GM12878 (cell line): ENCODE results near the gene RPL22. TPM values are rescaled to one million over a fixed set of nuclear protein-coding genes. Genes with fewer than 3 reads are reported as not detected.
A peak's percentile ranks its signal among the peaks of the same experiment; 100 is the strongest.

ENCODE experiments used
- CBX5 ChIP-seq: sonication (generic); IDR thresholded peaks from 2 replicates; pipeline ENCODE4 v1.6.1; 2016; ENCODE audit warnings: low read depth, moderate library complexity, mild to moderate bottlenecking, inconsistent platforms
- CEBPB ChIP-seq, 2 experiments: fragments of 150-350 bp in 1 of 2; IDR thresholded peaks; 2 replicates each; pipeline ENCODE4 v1.6.1; 2012 to 2014; ENCODE audit warnings: low read depth in 2 of 2, low read length in 2 of 2, borderline replicate concordance in 1 of 2, inconsistent platforms in 1 of 2
- CREM ChIP-seq: IDR thresholded peaks from 2 replicates; pipeline ENCODE4 v1.6.1; 2014; ENCODE audit warnings: antibody characterized with exemption, low read depth
- HDAC2 ChIP-seq: fragments of 200-600 bp; sonication (generic); IDR thresholded peaks from 2 replicates; pipeline ENCODE4 v1.6.1; 2017
- IKZF1 ChIP-seq: fragments of 450-650 bp; conservative IDR thresholded peaks from 2 replicates; pipeline ENCODE4 v1.6.1; 2017; ENCODE audit warnings: antibody characterized with exemption, mild to moderate bottlenecking
- KLF5 ChIP-seq: fragments of 450-650 bp; IDR thresholded peaks from 2 replicates; pipeline ENCODE4 v1.6.1; 2014; ENCODE audit warnings: mild to moderate bottlenecking; ENCODE audit not compliant: partially characterized antibody
- NFYA ChIP-seq: IDR thresholded peaks from 2 replicates; pipeline ENCODE4 v1.6.1; 2011; ENCODE audit warnings: low read depth, mild to moderate bottlenecking, low read length, improper control_type of control experiment, borderline replicate concordance
- POLR2AphosphoS5 ChIP-seq: IDR thresholded peaks from 2 replicates; pipeline ENCODE4 v1.6.1; 2011; ENCODE audit warnings: mild to moderate bottlenecking, low read length, inconsistent platforms
- POU2F2 ChIP-seq: IDR thresholded peaks from 3 replicates; pipeline ENCODE4 v1.6.1; 2011; ENCODE audit warnings: low read depth, mild to moderate bottlenecking, low read length, borderline replicate concordance
- RFX5 ChIP-seq: IDR thresholded peaks from 2 replicates; pipeline ENCODE4 v1.6.1; 2011; ENCODE audit warnings: low read depth, low read length, improper control_type of control experiment
- RUNX3 ChIP-seq: IDR thresholded peaks from 2 replicates; pipeline ENCODE4 v1.6.1; 2012; ENCODE audit warnings: low read length, inconsistent platforms
- SIN3A ChIP-seq: IDR thresholded peaks from 2 replicates; pipeline ENCODE4 v1.6.1; 2012; ENCODE audit warnings: low read depth, low read length, improper control_type of control experiment
- SIX5 ChIP-seq: IDR thresholded peaks from 2 replicates; pipeline ENCODE4 v1.6.1; 2011; ENCODE audit warnings: mild to moderate bottlenecking, low read depth, low read length, moderate library complexity; ENCODE audit not compliant: severe bottlenecking
- SMARCA5 ChIP-seq: fragments of 450-650 bp; IDR thresholded peaks from 2 replicates; pipeline ENCODE4 v1.6.1; 2017; ENCODE audit warnings: mild to moderate bottlenecking
- SRF ChIP-seq, 2 experiments: IDR thresholded peaks; 2 replicates each; pipeline ENCODE4 v1.6.1; 2011; ENCODE audit warnings: low read depth in 2 of 2, low read length in 2 of 2, mild to moderate bottlenecking in 1 of 2, moderate library complexity in 1 of 2
- SUZ12 ChIP-seq: fragments of 200-600 bp; sonication (generic); IDR thresholded peaks from one replicate; pipeline ENCODE4 v1.6.1; 2018; ENCODE audit warnings: antibody characterized with exemption, mild to moderate bottlenecking; ENCODE audit not compliant: unreplicated experiment
- TCF3 ChIP-seq: IDR thresholded peaks from 2 replicates; pipeline ENCODE4 v1.6.1; 2012; ENCODE audit warnings: low read depth, mild to moderate bottlenecking, low read length, borderline replicate concordance; ENCODE audit not compliant: insufficient read depth
- ZNF24 ChIP-seq: fragments of 450-650 bp; IDR thresholded peaks from 2 replicates; pipeline ENCODE4 v1.6.1; 2017; ENCODE audit warnings: antibody characterized with exemption, mild to moderate bottlenecking
- ZSCAN29 ChIP-seq: fragments of 450-650 bp; IDR thresholded peaks from 2 replicates; pipeline ENCODE4 v1.6.1; 2017; ENCODE audit warnings: mild to moderate bottlenecking, moderate library complexity
- polyA plus RNA-seq, 11 experiments: library from polyadenylated mRNA; depleted of rRNA in 4 of 11; unstranded in 6 of 11; stranded (reverse) in 5 of 11; fragments of >200 nt; fragmentation: Nextera tagmentation in 4 of 11; fragmentation: Illumina TruSeq in 1 of 11; extraction: Ambion mirVana in 4 of 11; extraction: Trizol in 1 of 11; gene quantifications; 1 replicate in 1 of 11; 2 replicates in 10 of 11; pipeline versions ENCODE4 v1.2.1 to v1.2.3, GENCODE V29; 2011 to 2016; ENCODE audit warnings: inconsistent platforms in 2 of 11, missing spikeins in 2 of 11, low read depth in 1 of 11
- total RNA-seq, 4 experiments: library from RNA; depleted of rRNA in 3 of 4; stranded (reverse); fragments of >200 nt in 3 of 4; fragmentation: Illumina TruSeq in 1 of 4; extraction: Trizol in 1 of 4; gene quantifications; 2 replicates each; pipeline versions ENCODE4 v1.2.1 to v1.2.3, GENCODE V29; 2013 to 2021
- TF ChIP-seq, protein P1 (sequence below): fragments of 450-650 bp; formaldehyde crosslinking; IDR thresholded peaks from 2 replicates; pipeline ENCODE4 v1.4.0; 2022; ENCODE audit warnings: mild to moderate bottlenecking, moderate library complexity
- TF ChIP-seq, protein P2 (sequence below): fragments of 450-650 bp; formaldehyde crosslinking; IDR thresholded peaks from 2 replicates; pipeline ENCODE4 v1.5.0; 2022; ENCODE audit warnings: mild to moderate bottlenecking, missing genetic modification characterization
- TF ChIP-seq, protein P3 (sequence below): IDR thresholded peaks from 2 replicates; pipeline ENCODE4 v1.6.1; 2012; ENCODE audit warnings: low read depth, low read length, improper control_type of control experiment
- TF ChIP-seq, protein P4 (sequence below): IDR thresholded peaks from 2 replicates; pipeline ENCODE4 v1.6.1; 2011; ENCODE audit warnings: borderline replicate concordance, low read depth, mild to moderate bottlenecking, moderate library complexity, mixed read lengths, low read length; ENCODE audit not compliant: insufficient read depth; ENCODE audit errors: extremely low read length

Gene RPL22
- total and polyA plus RNA-seq, 10 of the 15 experiments (the other 5 are each of a cell fraction or from before 2014, with no cell fraction given) = 191 to 560 (median 430) TPM

DNA sequence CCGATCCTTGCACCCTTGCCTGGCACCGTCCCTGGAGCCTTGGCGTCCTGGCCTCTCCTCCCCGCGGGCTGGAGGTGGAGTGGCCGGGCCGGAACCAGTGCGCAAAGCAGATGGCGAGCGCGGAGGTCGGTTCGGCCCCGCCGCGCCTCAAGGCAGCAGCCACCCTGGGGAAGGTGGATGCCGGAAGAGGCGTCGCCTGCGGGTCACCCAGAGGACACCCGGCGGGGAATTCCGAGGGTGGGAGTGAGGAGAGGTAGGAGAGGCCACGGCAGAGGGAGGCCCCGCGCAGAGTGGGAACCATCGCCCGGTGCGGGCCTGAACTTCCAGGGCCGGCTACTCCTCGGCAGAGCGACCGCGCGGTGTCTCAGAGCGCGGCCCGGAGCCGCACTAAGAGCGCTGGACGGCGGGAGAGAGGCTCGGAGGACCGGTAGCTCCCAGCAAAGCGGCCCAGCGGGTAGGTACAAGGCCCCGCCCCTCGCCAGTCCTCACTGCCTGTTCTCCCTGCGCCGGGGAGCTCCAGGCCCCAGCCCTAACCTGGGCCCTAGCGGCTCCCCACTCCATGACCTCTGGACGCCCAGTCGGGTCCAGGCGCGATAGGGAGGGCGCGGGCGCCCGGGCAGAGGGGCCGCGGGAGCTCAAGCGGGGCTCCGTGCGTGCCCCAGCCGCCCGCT is 6.6 kb upstream of the RPL22 start, which contains the start of gene RNF207 (continued):
- TF ChIP-seq, protein P1, sequence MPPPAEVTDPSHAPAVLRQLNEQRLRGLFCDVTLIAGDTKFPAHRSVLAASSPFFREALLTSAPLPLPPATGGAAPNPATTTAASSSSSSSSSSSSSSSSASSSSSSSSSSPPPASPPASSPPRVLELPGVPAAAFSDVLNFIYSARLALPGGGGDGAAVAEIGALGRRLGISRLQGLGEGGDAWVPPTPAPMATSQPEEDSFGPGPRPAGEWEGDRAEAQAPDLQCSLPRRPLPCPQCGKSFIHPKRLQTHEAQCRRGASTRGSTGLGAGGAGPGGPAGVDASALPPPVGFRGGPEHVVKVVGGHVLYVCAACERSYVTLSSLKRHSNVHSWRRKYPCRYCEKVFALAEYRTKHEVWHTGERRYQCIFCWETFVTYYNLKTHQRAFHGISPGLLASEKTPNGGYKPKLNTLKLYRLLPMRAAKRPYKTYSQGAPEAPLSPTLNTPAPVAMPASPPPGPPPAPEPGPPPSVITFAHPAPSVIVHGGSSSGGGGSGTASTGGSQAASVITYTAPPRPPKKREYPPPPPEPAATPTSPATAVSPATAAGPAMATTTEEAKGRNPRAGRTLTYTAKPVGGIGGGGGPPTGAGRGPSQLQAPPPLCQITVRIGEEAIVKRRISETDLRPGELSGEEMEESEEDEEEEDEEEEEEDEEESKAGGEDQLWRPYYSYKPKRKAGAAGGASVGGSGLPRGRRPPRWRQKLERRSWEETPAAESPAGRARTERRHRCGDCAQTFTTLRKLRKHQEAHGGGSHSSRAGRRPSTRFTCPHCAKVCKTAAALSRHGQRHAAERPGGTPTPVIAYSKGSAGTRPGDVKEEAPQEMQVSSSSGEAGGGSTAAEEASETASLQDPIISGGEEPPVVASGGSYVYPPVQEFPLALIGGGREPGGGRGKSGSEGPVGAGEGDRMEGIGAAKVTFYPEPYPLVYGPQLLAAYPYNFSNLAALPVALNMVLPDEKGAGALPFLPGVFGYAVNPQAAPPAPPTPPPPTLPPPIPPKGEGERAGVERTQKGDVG (CRISPR knock-in tag) = no peak
- 0 out of 2 replicates have a peak, but pooled peaks have one; percentile 46 for TF ChIP-seq CREM
- 0 out of 2 replicates have a peak, but pooled peaks have one; percentile 49 for TF ChIP-seq SMARCA5
- no peak for TF ChIP-seq TCF3
- no peak for TF ChIP-seq NFYA
- no peak for TF ChIP-seq SRF (IDR thresholded peaks at IDR 0.05; ENCODE audit: low read depth in 2 of 2, low read length in 2 of 2)
- TF ChIP-seq ZNF24 = no peak
- TF ChIP-seq, protein P2, sequence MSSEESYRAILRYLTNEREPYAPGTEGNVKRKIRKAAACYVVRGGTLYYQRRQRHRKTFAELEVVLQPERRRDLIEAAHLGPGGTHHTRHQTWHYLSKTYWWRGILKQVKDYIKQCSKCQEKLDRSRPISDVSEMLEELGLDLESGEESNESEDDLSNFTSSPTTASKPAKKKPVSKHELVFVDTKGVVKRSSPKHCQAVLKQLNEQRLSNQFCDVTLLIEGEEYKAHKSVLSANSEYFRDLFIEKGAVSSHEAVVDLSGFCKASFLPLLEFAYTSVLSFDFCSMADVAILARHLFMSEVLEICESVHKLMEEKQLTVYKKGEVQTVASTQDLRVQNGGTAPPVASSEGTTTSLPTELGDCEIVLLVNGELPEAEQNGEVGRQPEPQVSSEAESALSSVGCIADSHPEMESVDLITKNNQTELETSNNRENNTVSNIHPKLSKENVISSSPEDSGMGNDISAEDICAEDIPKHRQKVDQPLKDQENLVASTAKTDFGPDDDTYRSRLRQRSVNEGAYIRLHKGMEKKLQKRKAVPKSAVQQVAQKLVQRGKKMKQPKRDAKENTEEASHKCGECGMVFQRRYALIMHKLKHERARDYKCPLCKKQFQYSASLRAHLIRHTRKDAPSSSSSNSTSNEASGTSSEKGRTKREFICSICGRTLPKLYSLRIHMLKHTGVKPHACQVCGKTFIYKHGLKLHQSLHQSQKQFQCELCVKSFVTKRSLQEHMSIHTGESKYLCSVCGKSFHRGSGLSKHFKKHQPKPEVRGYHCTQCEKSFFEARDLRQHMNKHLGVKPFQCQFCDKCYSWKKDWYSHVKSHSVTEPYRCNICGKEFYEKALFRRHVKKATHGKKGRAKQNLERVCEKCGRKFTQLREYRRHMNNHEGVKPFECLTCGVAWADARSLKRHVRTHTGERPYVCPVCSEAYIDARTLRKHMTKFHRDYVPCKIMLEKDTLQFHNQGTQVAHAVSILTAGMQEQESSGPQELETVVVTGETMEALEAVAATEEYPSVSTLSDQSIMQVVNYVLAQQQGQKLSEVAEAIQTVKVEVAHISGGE (CRISPR knock-in tag) = no peak
- TF ChIP-seq IKZF1 = peak; percentile 92
- no peak for TF ChIP-seq SUZ12
- TF ChIP-seq RUNX3 = peak; percentile 39; the same call in 1 of the 2 replicates
- TF ChIP-seq KLF5 = no peak
- no peak for TF ChIP-seq HDAC2
- peak; percentile 78; the same call in 1 of the 2 replicates for TF ChIP-seq SIN3A
- TF ChIP-seq SIX5 = no peak
- TF ChIP-seq CBX5 = no peak
- TF ChIP-seq, protein P3, sequence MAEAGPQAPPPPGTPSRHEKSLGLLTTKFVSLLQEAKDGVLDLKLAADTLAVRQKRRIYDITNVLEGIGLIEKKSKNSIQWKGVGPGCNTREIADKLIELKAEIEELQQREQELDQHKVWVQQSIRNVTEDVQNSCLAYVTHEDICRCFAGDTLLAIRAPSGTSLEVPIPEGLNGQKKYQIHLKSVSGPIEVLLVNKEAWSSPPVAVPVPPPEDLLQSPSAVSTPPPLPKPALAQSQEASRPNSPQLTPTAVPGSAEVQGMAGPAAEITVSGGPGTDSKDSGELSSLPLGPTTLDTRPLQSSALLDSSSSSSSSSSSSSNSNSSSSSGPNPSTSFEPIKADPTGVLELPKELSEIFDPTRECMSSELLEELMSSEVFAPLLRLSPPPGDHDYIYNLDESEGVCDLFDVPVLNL = no peak
- TF ChIP-seq RFX5 = no peak
- TF ChIP-seq ZSCAN29 = no peak
- peak; percentile 49; the same call in 1 of the 3 replicates for TF ChIP-seq POU2F2
- peak; percentile 81; the same call in 1 of the 2 replicates for TF ChIP-seq POLR2AphosphoS5
- no peak for TF ChIP-seq CEBPB (IDR thresholded peaks at IDR 0.05; ENCODE audit: borderline replicate concordance in 1 of 2, low read depth in 2 of 2, low read length in 2 of 2)
- TF ChIP-seq, protein P4, sequence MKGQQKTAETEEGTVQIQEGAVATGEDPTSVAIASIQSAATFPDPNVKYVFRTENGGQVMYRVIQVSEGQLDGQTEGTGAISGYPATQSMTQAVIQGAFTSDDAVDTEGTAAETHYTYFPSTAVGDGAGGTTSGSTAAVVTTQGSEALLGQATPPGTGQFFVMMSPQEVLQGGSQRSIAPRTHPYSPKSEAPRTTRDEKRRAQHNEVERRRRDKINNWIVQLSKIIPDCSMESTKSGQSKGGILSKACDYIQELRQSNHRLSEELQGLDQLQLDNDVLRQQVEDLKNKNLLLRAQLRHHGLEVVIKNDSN = no peak
